ENCODE data around the gene SUPT3H. TPM values are rescaled to one million over a fixed set of nuclear protein-coding genes. Genes with fewer than 3 reads are reported as not detected.

SUPT3H gene
- total and polyA plus RNA-seq, 4 donors, result 0.85 to 4.8 (median 2.4) TPM

- 94% methylated on average over 1 of the region's 1 CpG for WGBS
- no peak for TF ChIP-seq HNF4G (IDR thresholded peaks at IDR 0.05)
- DNase-seq (ENCODE audit: low spot score), result no peak
These were observed 7.9 kb downstream of the SUPT3H start for GRCh38 chr6:45369870-45370269.

GRCh38 chr6:45367999-45368398, 9.7 kb downstream of the SUPT3H start:
- H3K4me1 ChIP-seq (ENCODE audit: control insufficient read depth in 4 of 4, insufficient read depth in 4 of 4, low read length in 3 of 4), result no peaks in the 10 kb centered on the region
- TF ChIP-seq TAF1 (conservative IDR thresholded peaks at IDR 0.05) (no peak), NR2F2 (IDR thresholded peaks at IDR 0.05) (no peak), JUND (IDR thresholded peaks at IDR 0.05) (no peak), FOXA1 (IDR thresholded peaks at IDR 0.05) (no peak), HNF4G (IDR thresholded peaks at IDR 0.05) (no peak), ZBTB33 (IDR thresholded peaks at IDR 0.05) (no peak), GABPA (IDR thresholded peaks at IDR 0.05 in 1 of 2, conservative IDR thresholded peaks at IDR 0.05 in 1 of 2) (no peak), FOXA2 (IDR thresholded peaks at IDR 0.05) (no peak), RXRA (IDR thresholded peaks at IDR 0.05) (no peak), MAX (IDR thresholded peaks at IDR 0.05) (no peak), RAD21 (IDR thresholded peaks at IDR 0.05) (no peak), YY1 (IDR thresholded peaks at IDR 0.05) (no peak), EGR1 (IDR thresholded peaks at IDR 0.05; ENCODE audit: low read depth in 2 of 2) (no peak), HNF4A (conservative IDR thresholded peaks at IDR 0.05) (no peak)
- TF ChIP-seq, protein P1, sequence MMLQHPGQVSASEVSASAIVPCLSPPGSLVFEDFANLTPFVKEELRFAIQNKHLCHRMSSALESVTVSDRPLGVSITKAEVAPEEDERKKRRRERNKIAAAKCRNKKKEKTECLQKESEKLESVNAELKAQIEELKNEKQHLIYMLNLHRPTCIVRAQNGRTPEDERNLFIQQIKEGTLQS (IDR thresholded peaks at IDR 0.05), result no peak
- TF ChIP-seq, protein P2, sequence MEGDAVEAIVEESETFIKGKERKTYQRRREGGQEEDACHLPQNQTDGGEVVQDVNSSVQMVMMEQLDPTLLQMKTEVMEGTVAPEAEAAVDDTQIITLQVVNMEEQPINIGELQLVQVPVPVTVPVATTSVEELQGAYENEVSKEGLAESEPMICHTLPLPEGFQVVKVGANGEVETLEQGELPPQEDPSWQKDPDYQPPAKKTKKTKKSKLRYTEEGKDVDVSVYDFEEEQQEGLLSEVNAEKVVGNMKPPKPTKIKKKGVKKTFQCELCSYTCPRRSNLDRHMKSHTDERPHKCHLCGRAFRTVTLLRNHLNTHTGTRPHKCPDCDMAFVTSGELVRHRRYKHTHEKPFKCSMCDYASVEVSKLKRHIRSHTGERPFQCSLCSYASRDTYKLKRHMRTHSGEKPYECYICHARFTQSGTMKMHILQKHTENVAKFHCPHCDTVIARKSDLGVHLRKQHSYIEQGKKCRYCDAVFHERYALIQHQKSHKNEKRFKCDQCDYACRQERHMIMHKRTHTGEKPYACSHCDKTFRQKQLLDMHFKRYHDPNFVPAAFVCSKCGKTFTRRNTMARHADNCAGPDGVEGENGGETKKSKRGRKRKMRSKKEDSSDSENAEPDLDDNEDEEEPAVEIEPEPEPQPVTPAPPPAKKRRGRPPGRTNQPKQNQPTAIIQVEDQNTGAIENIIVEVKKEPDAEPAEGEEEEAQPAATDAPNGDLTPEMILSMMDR (IDR thresholded peaks at IDR 0.05; ENCODE audit: low read depth, low read length, missing input control), result no peak
- TF ChIP-seq, protein P3, sequence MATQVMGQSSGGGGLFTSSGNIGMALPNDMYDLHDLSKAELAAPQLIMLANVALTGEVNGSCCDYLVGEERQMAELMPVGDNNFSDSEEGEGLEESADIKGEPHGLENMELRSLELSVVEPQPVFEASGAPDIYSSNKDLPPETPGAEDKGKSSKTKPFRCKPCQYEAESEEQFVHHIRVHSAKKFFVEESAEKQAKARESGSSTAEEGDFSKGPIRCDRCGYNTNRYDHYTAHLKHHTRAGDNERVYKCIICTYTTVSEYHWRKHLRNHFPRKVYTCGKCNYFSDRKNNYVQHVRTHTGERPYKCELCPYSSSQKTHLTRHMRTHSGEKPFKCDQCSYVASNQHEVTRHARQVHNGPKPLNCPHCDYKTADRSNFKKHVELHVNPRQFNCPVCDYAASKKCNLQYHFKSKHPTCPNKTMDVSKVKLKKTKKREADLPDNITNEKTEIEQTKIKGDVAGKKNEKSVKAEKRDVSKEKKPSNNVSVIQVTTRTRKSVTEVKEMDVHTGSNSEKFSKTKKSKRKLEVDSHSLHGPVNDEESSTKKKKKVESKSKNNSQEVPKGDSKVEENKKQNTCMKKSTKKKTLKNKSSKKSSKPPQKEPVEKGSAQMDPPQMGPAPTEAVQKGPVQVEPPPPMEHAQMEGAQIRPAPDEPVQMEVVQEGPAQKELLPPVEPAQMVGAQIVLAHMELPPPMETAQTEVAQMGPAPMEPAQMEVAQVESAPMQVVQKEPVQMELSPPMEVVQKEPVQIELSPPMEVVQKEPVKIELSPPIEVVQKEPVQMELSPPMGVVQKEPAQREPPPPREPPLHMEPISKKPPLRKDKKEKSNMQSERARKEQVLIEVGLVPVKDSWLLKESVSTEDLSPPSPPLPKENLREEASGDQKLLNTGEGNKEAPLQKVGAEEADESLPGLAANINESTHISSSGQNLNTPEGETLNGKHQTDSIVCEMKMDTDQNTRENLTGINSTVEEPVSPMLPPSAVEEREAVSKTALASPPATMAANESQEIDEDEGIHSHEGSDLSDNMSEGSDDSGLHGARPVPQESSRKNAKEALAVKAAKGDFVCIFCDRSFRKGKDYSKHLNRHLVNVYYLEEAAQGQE (IDR thresholded peaks at IDR 0.05), result no peak
- no peaks in the 10 kb centered on the region for H3K36me3 ChIP-seq (ENCODE audit: control insufficient read depth in 4 of 4, insufficient read depth in 3 of 4, low read depth in 1 of 4, low read length in 3 of 4)
- no peaks in the 10 kb centered on the region for H3K27me3 ChIP-seq (ENCODE audit: control insufficient read depth in 4 of 4, insufficient read depth in 4 of 4, low read length in 3 of 4)
- no peak for DNase-seq (ENCODE audit: low spot score)
- H3K9me3 ChIP-seq (ENCODE audit: control insufficient read depth in 4 of 4, low read length in 3 of 4), result no peaks in the 10 kb centered on the region
- no peak overlapping the region for H3K9ac ChIP-seq (ENCODE audit: low read depth in 1 of 2, low read length in 2 of 2)
- no peak overlapping the region for H3K27ac ChIP-seq (ENCODE audit: low read depth in 1 of 2, low read length in 2 of 2)
- no peak overlapping the region for H3K4me3 ChIP-seq (ENCODE audit: low read depth in 1 of 3, low read length in 3 of 3)

More at GRCh38 chr6:45369870-45370269, 7.9 kb downstream of the SUPT3H start:
- H3K9ac ChIP-seq (ENCODE audit: low read depth in 1 of 2, low read length in 2 of 2), result no peak overlapping the region
- no peak overlapping the region for H3K27ac ChIP-seq (ENCODE audit: low read depth in 1 of 2, low read length in 2 of 2)
- no peaks in the 10 kb centered on the region for H3K36me3 ChIP-seq (ENCODE audit: control insufficient read depth in 4 of 4, insufficient read depth in 3 of 4, low read depth in 1 of 4, low read length in 3 of 4)
- H3K4me1 ChIP-seq (ENCODE audit: control insufficient read depth in 4 of 4, insufficient read depth in 4 of 4, low read length in 3 of 4), result no peaks in the 10 kb centered on the region
- H3K27me3 ChIP-seq (ENCODE audit: control insufficient read depth in 4 of 4, insufficient read depth in 4 of 4, low read length in 3 of 4), result no peaks in the 10 kb centered on the region
- no peak overlapping the region for H3K4me3 ChIP-seq (ENCODE audit: low read depth in 1 of 3, low read length in 3 of 3)
- H3K9me3 ChIP-seq (ENCODE audit: control insufficient read depth in 4 of 4, low read length in 3 of 4), result no peaks in the 10 kb centered on the region
